Lung (tissue), 12 donors: ENCODE measurements around the gene PDXP. TPM values are rescaled to one million over a fixed set of nuclear protein-coding genes. Genes with fewer than 3 reads are reported as not detected.
"Not testable (repeated sequence)": the region's sequence is repeated elsewhere in the genome, so short reads cannot be mapped to it uniquely, and the experiment has no call there.

Source experiments
- ATAC-seq: fragments of 200-7000 bp; cut with Tn5 transposase; one replicate; pipeline ENCODE4 v1.9.1; 2020; ENCODE audit warnings: moderate number of reproducible peaks; ENCODE audit not compliant: insufficient read depth, low FRiP score
- DNase-seq, 3 donors: peaks; one replicate each; pipeline ENCODE4 v3.0.0-alpha.2; 2013 to 2017
- H3K27ac ChIP-seq, 2 donors: one replicate each; pipeline ENCODE4 v1.5.1; 2013; ENCODE audit warnings: mild to moderate bottlenecking in 2 of 2, moderate library complexity in 2 of 2, control low read depth in 1 of 2, inconsistent platforms in 1 of 2, low read depth in 1 of 2, low read length in 1 of 2
- H3K27me3 ChIP-seq, 3 donors: one replicate each; pipeline ENCODE4 v1.5.1; 2013; ENCODE audit warnings: low read length in 2 of 3; ENCODE audit not compliant: control insufficient read depth in 3 of 3, insufficient read depth in 3 of 3
- H3K36me3 ChIP-seq, 4 donors: one replicate each; pipeline ENCODE4 v1.5.1; 2013; ENCODE audit warnings: low read length in 4 of 4, mild to moderate bottlenecking in 1 of 4, moderate library complexity in 1 of 4; ENCODE audit not compliant: control insufficient read depth in 4 of 4, insufficient read depth in 4 of 4
- H3K4me1 ChIP-seq, 5 donors: one replicate each; pipeline ENCODE4 v1.5.1; 2013; ENCODE audit warnings: low read length in 5 of 5, mild to moderate bottlenecking in 2 of 5, moderate library complexity in 1 of 5; ENCODE audit not compliant: control insufficient read depth in 5 of 5, insufficient read depth in 5 of 5
- H3K4me3 ChIP-seq: one replicate; pipeline ENCODE4 v1.5.1; 2013; ENCODE audit warnings: mild to moderate bottlenecking, control low read depth, moderate library complexity
- H3K9ac ChIP-seq, 2 donors: one replicate each; pipeline ENCODE4 v1.5.1; 2013; ENCODE audit warnings: low read length in 2 of 2, control low read depth in 1 of 2; ENCODE audit not compliant: insufficient read depth in 1 of 2
- H3K9me3 ChIP-seq, 4 donors: one replicate each; pipeline ENCODE4 v1.5.1; 2013; ENCODE audit warnings: low read length in 3 of 4, mild to moderate bottlenecking in 1 of 4, moderate library complexity in 1 of 4; ENCODE audit not compliant: control insufficient read depth in 4 of 4, insufficient read depth in 3 of 4
- CTCF ChIP-seq: IDR thresholded peaks from 2 replicates; pipeline ENCODE4 v1.5.1; 2012; ENCODE audit warnings: mild to moderate bottlenecking; ENCODE audit errors: control extremely low read depth, extremely low read depth
- WGBS, 2 donors: extraction: QIAGEN DNeasy Blood & Tissue Kit; methylation state at CpG; one replicate each; pipeline ENCODE4 v1.1.7; 2013; 5-methylcytosine and 5-hydroxymethylcytosine counted together
- polyA plus RNA-seq, 2 donors: library from polyadenylated mRNA; stranded (reverse); fragments of 200-250 nt; gene quantifications; one replicate each; pipeline ENCODE4 v1.2.1, GENCODE V29; 2013
- total RNA-seq, 2 donors: library from RNA; depleted of rRNA in 1 of 2; stranded (reverse); fragments of >200 nt in 1 of 2; gene quantifications; one replicate each; pipeline ENCODE4 v1.2.1, GENCODE V29; 2014 to 2021
- donor health status: control.
- donor health status: control.
- donor health status: Bipolar disorder and iron deficiency.
- donor health status: healthy.
- donor health status: DM: yes; HTN: yes; CAD: no.

PDXP gene
- total and polyA plus RNA-seq, 4 donors, result 4.4 to 7.4 (median 6.5) TPM

GRCh38 chr22:37650463-37651136, 7.9 kb upstream of the PDXP start:
- peaks cover 0 to 31% (median 19%) of the 10 kb centered on the region in 4 donors for H3K36me3 ChIP-seq

GRCh38 chr22:37654563-37655251, 3.8 kb upstream of the PDXP start:
- WGBS, 2 donors, result 90 to 97% methylated on average over 14 of the region's 14 CpGs
- no peak overlapping the region for H3K27ac ChIP-seq
- H3K27me3 ChIP-seq, result no peaks in the 10 kb centered on the region
- peaks cover 0 to 28% (median 12%) of the 10 kb centered on the region in 4 donors for H3K36me3 ChIP-seq
- H3K4me1 ChIP-seq, result peaks cover 4 to 15% (median 7%) of the 10 kb centered on the region in 5 donors
- H3K9me3 ChIP-seq, result no peaks in the 10 kb centered on the region
- ATAC-seq (no peak), DNase-seq (no peak)
- no peak for TF ChIP-seq CTCF
- no peak overlapping the region for H3K4me3 ChIP-seq
- no peak overlapping the region for H3K9ac ChIP-seq

More at GRCh38 chr22:37650463-37651136, 7.9 kb upstream of the PDXP start:
- 95 to 96% methylated on average over 17 of the region's 17 CpGs for WGBS, 2 donors
- Histone ChIP-seq H3K9me3 (no peaks in the 10 kb centered on the region), H3K27me3 (no peaks in the 10 kb centered on the region), H3K4me3 (no peak overlapping the region), H3K9ac (no peak overlapping the region), H3K27ac (no peak overlapping the region), H3K4me1 (no peaks in the 10 kb centered on the region)
- ATAC-seq (no peak), DNase-seq (no peak)
- no peak for TF ChIP-seq CTCF

- WGBS, 2 donors, result 92 to 95% methylated on average over 17 of the region's 17 CpGs
- Histone ChIP-seq H3K4me3 (no peak overlapping the region), H3K9ac (no peak overlapping the region), H3K36me3 (peaks cover 0 to 23% (median 11%) of the 10 kb centered on the region in 4 donors), H3K4me1 (peaks cover 4 to 20% (median 10%) of the 10 kb centered on the region in 5 donors), H3K27ac (no peak overlapping the region), H3K9me3 (no peaks in the 10 kb centered on the region), H3K27me3 (no peaks in the 10 kb centered on the region)
- TF ChIP-seq CTCF, result no peak
- no peak for DNase-seq
- no peak for ATAC-seq
Observed at GRCh38 chr22:37655252-37655563, 3.3 kb upstream of the PDXP start.

- peaks cover 5 to 33% (median 15%) of the 10 kb centered on the region in 5 donors for H3K4me1 ChIP-seq
- H3K36me3 ChIP-seq, H3K27ac ChIP-seq, DNase-seq, ATAC-seq, H3K9me3 ChIP-seq, H3K9ac ChIP-seq, H3K4me3 ChIP-seq, H3K27me3 ChIP-seq: not testable (repeated sequence)
- WGBS, 2 donors, result 95 to 100% methylated on average over 4 of the region's 4 CpGs
Observed at GRCh38 chr22:37656583-37656982, 1.9 kb upstream of the PDXP start.
